ENCODE data around the gene PLCXD3.

GRCh38 chr5:41284938-41285337 lies 225.5 kb downstream of the PLCXD3 start:
- TF ChIP-seq FOXP2 (optimal IDR thresholded peaks at IDR 0.05; ENCODE audit: control extremely low read depth, extremely low read length, insufficient read depth) (no peak), EZH2 (IDR thresholded peaks at IDR 0.05) (no peak), POLR2AphosphoS5 (IDR thresholded peaks at IDR 0.05; ENCODE audit: borderline replicate concordance, low read depth, low read length) (no peak)

Measured in SK-N-MC (cell line).